ENCODE data around the gene DNAJC18. TPM values are rescaled to one million over a fixed set of nuclear protein-coding genes. Genes with fewer than 3 reads are reported as not detected.
"Not testable (repeated sequence)": the region's sequence is repeated elsewhere in the genome, so short reads cannot be mapped to it uniquely, and the experiment has no call there.

The DNAJC18 gene
- total RNA-seq (1 to 10 TPM; 7.5 to 8.7 TPM), total RNA-seq (4.5 to 39.1 (median 14.9) reads per million in 172 experiments)
- polyA plus RNA-seq (2013, experiment 1 of 2) = 4.1 TPM
- polyA plus RNA-seq (2013, experiment 2 of 2) = 5.7 TPM

DNA sequence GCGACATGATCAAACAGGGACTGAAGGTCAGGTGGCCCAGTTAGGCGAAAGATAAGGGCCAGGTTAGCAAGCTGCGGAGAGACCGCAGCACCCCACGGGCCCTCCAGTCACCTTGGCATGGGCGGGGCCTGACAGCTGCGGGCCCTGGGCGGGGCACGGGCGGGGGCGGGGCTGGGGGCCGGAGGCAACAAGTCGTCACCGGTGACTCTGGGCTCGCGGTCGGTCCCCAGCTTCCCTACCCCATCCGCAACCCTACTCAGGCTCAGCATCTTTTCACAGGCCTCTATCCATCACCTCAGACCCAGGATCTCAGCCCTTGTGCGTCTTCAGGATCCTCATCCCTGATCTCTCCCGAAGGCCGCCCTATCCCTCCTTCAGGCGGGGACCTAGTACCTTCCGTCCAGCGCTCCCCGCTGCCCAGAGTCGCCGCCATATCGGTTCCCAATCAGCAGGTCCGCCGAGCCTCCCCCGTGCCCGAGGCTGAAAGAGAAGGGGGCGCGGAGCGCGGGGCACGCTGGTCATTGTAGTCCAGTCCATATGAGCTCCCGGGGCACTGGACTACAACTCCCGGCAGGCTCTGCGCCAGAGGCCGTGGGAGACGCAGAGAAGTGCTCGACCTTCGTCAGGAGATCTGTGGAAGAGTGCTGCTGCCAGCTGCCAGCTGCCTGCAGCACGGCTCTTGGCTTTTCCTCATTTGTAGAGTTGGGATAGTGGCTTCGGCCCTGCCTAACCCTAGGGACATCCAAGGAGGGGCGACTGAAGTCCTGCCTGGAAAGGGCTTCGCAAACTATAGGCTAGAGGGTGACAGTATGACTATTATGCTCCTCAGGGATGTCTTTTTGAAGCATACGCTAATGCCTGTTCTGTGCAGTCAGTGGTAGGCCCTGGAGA, at the start of gene DNAJC18:
TSS of gene DNAJC18 (minus strand) at position 513 of the 891 bp plus-strand sequence. CDS start at position 433, 80 bp downstream.
- POLR2A ChIA-PET = interaction anchor here (0.6 to 5.2 kb wide), 28 partner anchors 9 to 1226 kb away, joined by 3 to 74 read pairs (median 8); partner anchors contain the start of genes KDM3B, MATR3, PAIP2 and SMIM33
- DNase-seq = peak; percentile 79 to 94 (median 88)
- peak within 1 kb of the TSS; percentile 98 for H3K4me3 Mint-ChIP-seq
- intact Hi-C loops (cut with DNase I, micrococcal nuclease) = loop anchor here (1.0 to 5.0 kb wide), 5 partner anchors 19 to 122 kb away; partner anchors contain the start of genes SMIM33 (in 1 of the 2), SPATA24 (in 1 of the 2), STING1 (in 1 of the 2) and UBE2D2 (in 1 of the 2)
- H3K9me3 Mint-ChIP-seq = no peaks in the 10 kb centered on the region
- Histone ChIP-seq H3K27ac (ENCODE audit: low read depth in 1 of 2, low read length in 2 of 2) (peak within 1 kb of the TSS; percentile 95 to 99), H3K36me3 (ENCODE audit: insufficient read depth, low read length) (no peaks in the 10 kb centered on the region), H3K4me3 (ENCODE audit: low read length) (peak within 1 kb of the TSS; percentile 89), H3K27me3 (ENCODE audit: control insufficient read depth in 1 of 2, insufficient read depth in 2 of 2, low read length in 2 of 2) (no peaks in the 10 kb centered on the region), H3K9me3 (ENCODE audit: control insufficient read depth in 1 of 2, insufficient read depth in 1 of 2, low read length in 2 of 2) (no peaks in the 10 kb centered on the region), H3K4me1 (ENCODE audit: insufficient read depth, low read length) (peaks cover 31% of the 10 kb centered on the region)
- CTCF ChIA-PET = interaction anchor here (0.8 to 5.1 kb wide), 7 partner anchors 9 to 75 kb away, joined by 3 to 29 read pairs (median 4); partner anchors contain the start of gene STING1
- peaks cover 51% of the 10 kb centered on the region for H3K4me1 Mint-ChIP-seq (ENCODE audit: low read depth)
- no peaks in the 10 kb centered on the region for H3K27me3 Mint-ChIP-seq
- H3K27ac Mint-ChIP-seq = peak within 1 kb of the TSS; percentile 96
- TF ChIP-seq, protein P1, sequence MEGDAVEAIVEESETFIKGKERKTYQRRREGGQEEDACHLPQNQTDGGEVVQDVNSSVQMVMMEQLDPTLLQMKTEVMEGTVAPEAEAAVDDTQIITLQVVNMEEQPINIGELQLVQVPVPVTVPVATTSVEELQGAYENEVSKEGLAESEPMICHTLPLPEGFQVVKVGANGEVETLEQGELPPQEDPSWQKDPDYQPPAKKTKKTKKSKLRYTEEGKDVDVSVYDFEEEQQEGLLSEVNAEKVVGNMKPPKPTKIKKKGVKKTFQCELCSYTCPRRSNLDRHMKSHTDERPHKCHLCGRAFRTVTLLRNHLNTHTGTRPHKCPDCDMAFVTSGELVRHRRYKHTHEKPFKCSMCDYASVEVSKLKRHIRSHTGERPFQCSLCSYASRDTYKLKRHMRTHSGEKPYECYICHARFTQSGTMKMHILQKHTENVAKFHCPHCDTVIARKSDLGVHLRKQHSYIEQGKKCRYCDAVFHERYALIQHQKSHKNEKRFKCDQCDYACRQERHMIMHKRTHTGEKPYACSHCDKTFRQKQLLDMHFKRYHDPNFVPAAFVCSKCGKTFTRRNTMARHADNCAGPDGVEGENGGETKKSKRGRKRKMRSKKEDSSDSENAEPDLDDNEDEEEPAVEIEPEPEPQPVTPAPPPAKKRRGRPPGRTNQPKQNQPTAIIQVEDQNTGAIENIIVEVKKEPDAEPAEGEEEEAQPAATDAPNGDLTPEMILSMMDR (IDR thresholded peaks at IDR 0.05) = no peak
- ATAC-seq (ENCODE audit: poor library complexity) = peak; percentile 81
- H3K36me3 Mint-ChIP-seq (ENCODE audit: low read depth) = peaks cover 19% of the 10 kb centered on the region

DNA sequence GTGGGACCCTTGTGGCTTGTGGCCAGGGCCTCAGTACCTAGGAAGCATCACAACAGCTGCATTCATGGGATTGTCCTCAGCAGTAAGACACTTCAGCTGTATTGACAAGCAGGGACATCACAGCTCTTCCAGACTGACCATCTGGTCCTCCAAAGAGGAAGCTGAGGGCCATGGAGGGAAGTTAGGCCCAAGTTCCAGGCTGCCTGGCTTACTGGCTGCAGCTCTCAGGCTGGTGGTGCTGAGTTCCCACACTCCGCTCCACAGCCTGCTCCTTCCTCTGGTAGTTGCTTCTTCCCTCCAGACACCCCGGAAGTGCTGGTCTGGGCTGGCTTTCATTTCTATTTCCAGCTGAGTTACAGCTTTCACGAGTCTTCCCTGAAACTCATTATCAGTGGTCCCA, 48.9 kb upstream of the DNAJC18 start:
- Mint-ChIP-seq H3K4me1 (ENCODE audit: low read depth) (peaks cover 18% of the 10 kb centered on the region), H3K4me3 (no peak overlapping the region), H3K36me3 (ENCODE audit: low read depth) (no peaks in the 10 kb centered on the region), H3K27me3 (no peaks in the 10 kb centered on the region), H3K27ac (peak overlapping the region; percentile 49), H3K9me3 (no peaks in the 10 kb centered on the region)
- TF ChIP-seq, protein P1 (IDR thresholded peaks at IDR 0.05) = no peak
- ATAC-seq (ENCODE audit: poor library complexity) (no peak), DNase-seq (peak in 2 of 14 experiments; percentile 29 to 42)
- Histone ChIP-seq H3K36me3 (ENCODE audit: insufficient read depth, low read length) (no peaks in the 10 kb centered on the region), H3K9me3 (ENCODE audit: control insufficient read depth in 1 of 2, insufficient read depth in 1 of 2, low read length in 2 of 2) (no peaks in the 10 kb centered on the region), H3K27me3 (ENCODE audit: control insufficient read depth in 1 of 2, insufficient read depth in 2 of 2, low read length in 2 of 2) (no peaks in the 10 kb centered on the region), H3K4me3 (ENCODE audit: low read length) (no peak overlapping the region), H3K4me1 (ENCODE audit: insufficient read depth, low read length) (peaks cover 22% of the 10 kb centered on the region), H3K27ac (ENCODE audit: low read depth in 1 of 2, low read length in 2 of 2) (no peak overlapping the region)
- POLR2A ChIA-PET = interaction anchor here (1.1 to 1.5 kb wide), 2 partner anchors 15 to 49 kb away, joined by 3 read pairs; partner anchors contain the start of gene DNAJC18
- CTCF ChIA-PET = no interaction called here
- intact Hi-C loops (cut with DNase I, micrococcal nuclease) = no loop called here

DNA sequence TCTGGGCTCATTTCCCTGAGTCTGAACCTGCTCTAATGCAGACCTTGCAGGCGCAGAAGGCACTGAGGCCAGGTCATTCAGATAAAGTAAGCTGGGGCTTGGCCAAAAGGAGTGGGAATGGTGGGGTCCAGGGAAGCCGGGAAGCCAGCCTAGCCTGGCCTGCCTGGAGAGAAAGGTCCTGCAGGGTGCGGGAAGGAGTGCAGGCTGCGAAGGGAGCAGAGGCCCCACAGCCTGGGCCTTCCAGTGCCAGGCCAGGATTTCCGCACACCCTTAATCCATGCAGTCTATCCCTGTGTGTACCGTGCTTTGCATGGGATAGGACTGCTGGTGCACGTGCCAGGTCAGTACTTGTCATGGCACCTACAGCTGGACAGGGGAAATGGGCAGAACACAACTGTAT, 46.9 kb upstream of the DNAJC18 start:
- Mint-ChIP-seq H3K36me3 (ENCODE audit: low read depth) (peaks cover 15% of the 10 kb centered on the region), H3K4me3 (no peak overlapping the region), H3K27me3 (no peaks in the 10 kb centered on the region), H3K9me3 (no peaks in the 10 kb centered on the region), H3K27ac (no peak overlapping the region), H3K4me1 (ENCODE audit: low read depth) (peaks cover 16% of the 10 kb centered on the region)
- Histone ChIP-seq H3K4me3 (ENCODE audit: low read length) (no peak overlapping the region), H3K4me1 (ENCODE audit: insufficient read depth, low read length) (peaks cover 29% of the 10 kb centered on the region), H3K27ac (ENCODE audit: low read depth in 1 of 2, low read length in 2 of 2) (no peak overlapping the region), H3K9me3 (ENCODE audit: control insufficient read depth in 1 of 2, insufficient read depth in 1 of 2, low read length in 2 of 2) (no peaks in the 10 kb centered on the region), H3K27me3 (ENCODE audit: control insufficient read depth in 1 of 2, insufficient read depth in 2 of 2, low read length in 2 of 2) (no peaks in the 10 kb centered on the region), H3K36me3 (ENCODE audit: insufficient read depth, low read length) (no peaks in the 10 kb centered on the region)
- POLR2A ChIA-PET = no interaction called here
- DNase-seq (no peak), ATAC-seq (ENCODE audit: poor library complexity) (no peak)
- intact Hi-C loops (cut with DNase I, micrococcal nuclease) = no loop called here
- TF ChIP-seq, protein P1 (IDR thresholded peaks at IDR 0.05) = no peak
- CTCF ChIA-PET = interaction anchor here (1.2 kb wide), 1 partner anchor 27 kb away, joined by 4 read pairs; no protein-coding TSS in a partner anchor

DNA sequence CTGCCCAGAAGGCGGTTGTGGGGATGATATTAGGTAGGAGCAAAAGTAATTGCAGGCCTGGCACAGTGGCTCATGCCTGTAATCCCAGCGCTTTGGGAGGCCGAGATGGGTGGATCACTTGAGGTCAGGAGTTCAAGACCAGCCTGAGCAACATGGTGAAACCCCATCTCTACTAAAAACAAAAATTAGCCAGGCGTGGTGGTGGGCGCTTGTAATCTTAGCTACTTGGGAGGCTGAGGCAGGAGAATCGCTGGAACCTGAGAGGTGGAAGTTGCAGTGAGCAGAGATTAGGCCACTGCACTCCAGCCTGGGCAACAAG, 43.5 kb upstream of the DNAJC18 start:
- POLR2A ChIA-PET = interaction anchor here (0.7 to 4.8 kb wide), 22 partner anchors 10 to 189 kb away, joined by 3 to 74 read pairs (median 10); partner anchors contain the start of genes DNAJC18, MATR3, SMIM33 and SPATA24
- DNase-seq; H3K27me3 Mint-ChIP-seq; H3K27me3 ChIP-seq (ENCODE audit: control insufficient read depth in 1 of 2, insufficient read depth in 2 of 2, low read length in 2 of 2); H3K9me3 Mint-ChIP-seq; ATAC-seq (ENCODE audit: poor library complexity); H3K9me3 ChIP-seq (ENCODE audit: control insufficient read depth in 1 of 2, insufficient read depth in 1 of 2, low read length in 2 of 2): not testable (repeated sequence)
- intact Hi-C loops (cut with DNase I, micrococcal nuclease) = loop anchor here (1.0 to 5.0 kb wide), 4 partner anchors 25 to 44 kb away; partner anchors contain the start of gene DNAJC18 (in 1 of the 2)
- Mint-ChIP-seq H3K4me3 (peak overlapping the region; percentile 91), H3K4me1 (ENCODE audit: low read depth) (peaks cover 34% of the 10 kb centered on the region), H3K27ac (peak overlapping the region; percentile 92), H3K36me3 (ENCODE audit: low read depth) (peaks cover 42% of the 10 kb centered on the region)
- Histone ChIP-seq H3K36me3 (ENCODE audit: insufficient read depth, low read length) (peaks cover 30% of the 10 kb centered on the region), H3K27ac (ENCODE audit: low read depth in 1 of 2, low read length in 2 of 2) (peak overlapping the region; percentile 82), H3K4me1 (ENCODE audit: insufficient read depth, low read length) (peaks cover 54% of the 10 kb centered on the region), H3K4me3 (ENCODE audit: low read length) (peak overlapping the region; percentile 81)
- CTCF ChIA-PET = interaction anchor here (0.7 to 4.0 kb wide), 5 partner anchors 22 to 283 kb away, joined by 3 to 20 read pairs (median 3); no protein-coding TSS in a partner anchor

Measured in CD4-positive, alpha-beta T cell (primary cell).